NCI-H1092 (cell line): ENCODE data around the gene DGCR8.

Experiments used
- DNase-seq: peaks from one replicate; lab custom pipeline; 2025; lab: John Stamatoyannopoulos, UW

The DGCR8 gene

GRCh38 chr22:20124083-20124787, 44.2 kb downstream of the DGCR8 start:
- DNase-seq: no peak

GRCh38 chr22:20125201-20126174, 45.4 kb downstream of the DGCR8 start:
- no peak for DNase-seq

DNA sequence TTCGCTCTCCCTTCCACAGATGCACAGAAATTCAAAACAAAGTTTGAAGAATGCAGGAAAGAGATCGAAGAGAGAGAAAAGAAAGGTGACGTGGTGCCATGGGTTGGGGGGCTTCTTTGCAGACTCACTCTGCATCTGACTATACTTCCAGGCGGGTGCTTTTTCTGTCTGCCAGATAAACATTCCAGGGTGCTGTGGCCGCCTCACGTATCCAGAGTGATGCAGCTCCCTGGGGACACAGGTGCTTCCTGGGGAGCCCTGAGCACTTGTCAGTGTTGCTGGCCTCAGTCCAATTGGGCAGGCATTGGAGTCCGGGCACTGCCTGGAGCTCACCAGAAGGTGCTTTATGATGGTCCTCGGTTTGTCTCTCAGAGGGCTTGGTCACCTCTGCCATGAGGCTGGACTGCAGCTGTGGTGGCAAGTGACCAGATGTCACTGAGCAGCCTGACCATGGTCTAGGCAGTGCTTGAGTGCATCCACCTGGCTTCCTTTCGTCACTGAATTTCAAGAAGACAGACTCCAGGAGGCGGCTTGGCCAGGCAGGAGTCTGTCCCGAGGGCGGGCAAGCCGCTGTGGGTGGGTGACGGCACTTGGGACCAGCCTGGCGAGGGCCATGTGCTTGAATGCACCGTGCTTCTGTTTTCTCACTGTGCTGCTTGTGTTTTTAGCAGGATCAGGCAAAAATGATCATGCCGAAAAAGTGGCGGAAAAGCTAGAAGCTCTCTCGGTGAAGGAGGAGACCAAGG, 46.4 kb downstream of the DGCR8 start:
- DNase-seq: no peak

- no peak for DNase-seq
Observed at GRCh38 chr22:20127318-20127868, 47.4 kb downstream of the DGCR8 start.

DNA sequence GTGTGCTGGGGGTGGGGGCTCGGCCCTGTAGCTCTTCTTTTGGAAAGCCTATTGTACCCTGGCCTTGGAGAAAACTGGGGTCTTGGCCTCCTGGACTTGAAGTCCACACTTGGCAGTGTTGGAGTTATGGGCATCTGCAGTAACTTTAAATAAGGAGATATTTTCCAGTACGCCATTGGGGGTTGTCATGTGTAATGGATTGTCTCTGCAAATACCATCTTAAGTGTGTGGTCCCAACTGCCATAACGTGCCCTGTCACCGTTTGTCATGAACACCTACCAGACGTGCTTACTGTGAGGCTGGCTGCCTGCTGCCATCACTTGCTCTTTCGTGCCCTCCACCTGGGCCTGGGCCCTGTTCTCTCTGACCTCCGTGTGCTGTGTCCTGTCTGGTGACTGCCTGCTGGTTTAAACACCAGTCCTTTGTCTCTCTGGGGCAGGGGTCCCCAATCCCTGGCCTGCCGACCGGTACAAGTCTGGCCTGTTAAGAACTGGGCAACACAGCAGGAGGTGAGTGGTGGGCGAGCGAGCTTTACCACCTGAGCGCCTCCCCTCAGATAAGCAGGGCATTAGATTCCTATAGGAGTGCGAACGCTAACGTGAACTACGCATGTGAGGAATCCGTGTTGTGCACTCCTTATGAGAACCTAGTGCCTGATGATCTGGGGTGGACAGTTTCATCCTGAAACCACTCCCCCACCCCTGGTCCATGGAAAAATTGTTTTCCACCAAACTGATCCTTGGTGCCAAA, 48.0 kb downstream of the DGCR8 start:
- DNase-seq: no peak

DNA sequence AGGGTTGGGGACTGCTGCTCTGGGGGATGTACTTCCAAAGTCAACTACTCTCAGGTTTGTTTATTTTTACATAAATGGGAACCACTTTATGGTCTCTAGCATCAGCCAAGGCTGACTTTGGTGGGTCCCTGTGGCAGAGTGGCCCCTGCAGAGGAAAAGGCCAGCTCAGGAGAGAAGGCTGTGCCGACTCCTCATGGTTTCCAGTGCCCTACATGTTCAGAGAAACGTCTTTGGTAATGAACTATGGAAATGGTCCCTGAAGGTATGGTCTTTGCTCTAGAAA, 48.5 kb downstream of the DGCR8 start:
- no peak for DNase-seq

GRCh38 chr22:20128902-20129746, 49.1 kb downstream of the DGCR8 start:
- no peak for DNase-seq

- no peak for DNase-seq
Observed at GRCh38 chr22:20129747-20130014, 49.6 kb downstream of the DGCR8 start.

DNA sequence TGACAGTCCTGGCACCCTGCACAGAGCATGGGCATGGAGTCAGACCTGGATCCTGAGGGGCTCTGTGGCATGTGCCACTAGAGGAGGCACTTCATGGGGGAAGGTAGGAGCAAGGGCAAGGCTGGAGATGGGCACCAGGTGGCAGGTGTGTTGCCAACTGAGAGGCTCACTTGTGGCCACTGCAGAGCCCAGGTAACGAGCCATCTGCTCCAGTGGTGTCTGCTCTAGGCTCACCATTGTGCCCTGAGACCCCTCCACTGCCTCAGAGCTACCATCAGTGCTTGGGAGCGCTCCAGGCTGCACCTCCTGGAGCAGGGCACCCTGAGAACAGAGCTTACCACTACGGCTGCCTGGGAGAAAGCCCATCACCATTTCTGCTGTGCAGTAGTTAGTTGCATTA, 50.3 kb downstream of the DGCR8 start:
- peak; percentile 39 for DNase-seq

GRCh38 chr22:20130731-20131596, 50.9 kb downstream of the DGCR8 start:
- peak; percentile 56 for DNase-seq

- no peak for DNase-seq
Observed at GRCh38 chr22:20131597-20131858, 51.5 kb downstream of the DGCR8 start, which contains the start of gene ZDHHC8. Gene ZDHHC8 (plus strand): TSS chr22:20131804. CDS start chr22:20131948, 144 bp downstream.

DNA sequence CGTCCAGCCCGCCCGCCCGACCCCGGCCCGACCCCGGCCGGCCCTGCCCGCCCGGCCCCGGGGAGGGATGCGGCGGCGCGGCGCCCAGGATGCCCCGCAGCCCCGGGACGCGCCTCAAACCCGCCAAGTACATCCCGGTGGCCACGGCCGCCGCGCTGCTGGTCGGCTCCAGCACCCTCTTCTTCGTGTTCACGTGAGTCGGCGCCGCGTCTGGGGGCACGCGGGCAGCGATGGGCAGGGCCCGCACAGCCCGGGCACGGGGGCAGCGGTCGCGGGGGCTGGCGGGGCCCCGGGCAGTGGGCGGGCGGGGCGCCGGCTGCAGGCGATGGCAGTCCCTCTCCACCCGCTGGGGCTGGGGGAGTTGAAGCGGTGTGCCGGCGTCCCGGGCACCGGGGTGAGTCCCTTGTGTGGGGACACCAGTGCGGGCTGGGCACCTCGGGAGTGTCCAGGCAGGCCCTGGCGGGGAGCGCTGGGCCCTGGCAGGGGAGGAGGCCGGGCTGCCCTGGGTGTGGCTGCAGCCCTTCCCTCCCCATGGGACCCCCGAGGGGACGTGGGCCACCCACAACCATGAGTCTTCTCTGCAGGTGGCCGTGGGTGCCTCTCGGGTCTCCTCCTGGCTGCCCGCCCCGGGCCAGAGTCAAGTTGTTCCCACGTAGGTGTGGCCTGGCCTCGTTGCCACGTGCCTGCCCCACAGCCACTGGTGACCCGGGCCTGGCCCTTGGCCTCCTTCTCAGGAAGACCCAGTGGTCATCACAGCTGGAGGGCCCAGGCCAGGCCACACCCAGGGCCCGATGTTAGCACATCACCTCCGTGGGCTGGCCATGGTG, 52.0 kb downstream of the DGCR8 start:
- no peak for DNase-seq

DNA sequence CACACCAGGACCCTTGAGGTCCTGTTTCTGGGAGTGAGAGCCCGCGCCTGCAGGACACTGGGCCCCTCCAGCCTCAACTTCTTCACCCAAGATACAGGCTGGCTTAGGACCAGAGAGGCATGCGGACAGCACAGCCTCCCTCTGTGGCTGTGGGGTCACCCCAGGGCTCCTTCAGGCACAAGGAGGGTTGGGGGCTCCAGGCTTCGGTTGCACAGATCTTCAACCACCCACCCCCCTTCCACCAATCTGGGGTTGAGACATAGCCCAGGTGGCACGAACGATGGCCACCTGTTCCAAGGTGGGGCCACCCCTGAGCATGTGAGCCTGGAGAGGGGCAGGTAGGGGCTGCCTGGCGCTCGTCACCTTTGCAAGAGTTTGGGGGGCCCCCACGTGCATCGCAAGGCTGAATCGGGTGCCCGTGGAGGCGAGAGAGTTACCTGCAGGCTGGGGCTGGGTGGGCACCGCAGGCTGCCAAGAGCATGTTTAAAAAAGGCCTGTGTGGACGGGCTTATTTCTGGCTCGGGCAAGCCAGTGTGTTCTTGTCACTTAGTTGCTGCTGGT, 52.7 kb downstream of the DGCR8 start:
- no peak for DNase-seq

- DNase-seq: no peak
Observed at GRCh38 chr22:20133930-20134549, 54.0 kb downstream of the DGCR8 start.

GRCh38 chr22:20135265-20135664, 55.2 kb downstream of the DGCR8 start:
- no peak for DNase-seq

- DNase-seq: no peak
Observed at GRCh38 chr22:20135806-20136602, 56.0 kb downstream of the DGCR8 start.

DNA sequence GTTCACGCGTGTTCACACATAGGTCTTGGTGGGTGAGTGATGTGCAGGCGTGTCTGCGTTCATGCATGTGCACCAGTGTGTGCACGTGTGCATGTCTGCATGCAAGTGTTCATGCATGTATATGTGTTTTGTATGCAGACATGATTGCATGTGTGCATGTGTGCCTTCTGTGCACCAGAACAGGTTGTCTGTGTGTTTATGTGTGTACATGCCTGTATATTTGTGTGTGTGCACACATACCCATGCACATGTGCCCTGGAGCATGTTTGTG, 56.5 kb downstream of the DGCR8 start:
- DNase-seq: no peak

GRCh38 chr22:20137113-20137512, 57.1 kb downstream of the DGCR8 start:
- DNase-seq: no peak
